Measurements from ENCODE around the gene ZNF777.
A peak's percentile ranks its signal among the peaks of the same experiment; 100 is the strongest.

The ZNF777 gene

GRCh38 chr7:149467321-149467859 is 6.5 kb upstream of the ZNF777 start:
- TF ChIP-seq CTCF (IDR thresholded peaks at IDR 0.05), result no peak
- no peak for TF ChIP-seq ZFX (IDR thresholded peaks at IDR 0.05; ENCODE audit: borderline replicate concordance)
- H3K27ac ChIP-seq, result no peak overlapping the region

- H3K27ac ChIP-seq, result no peak overlapping the region
- TF ChIP-seq ZFX (IDR thresholded peaks at IDR 0.05; ENCODE audit: borderline replicate concordance), result no peak
- TF ChIP-seq CTCF (IDR thresholded peaks at IDR 0.05), result no peak
Measured at GRCh38 chr7:149466364-149466763, 5.5 kb upstream of the ZNF777 start.

GRCh38 chr7:149463500-149464161 is 2.8 kb upstream of the ZNF777 start:
- TF ChIP-seq ZFX (IDR thresholded peaks at IDR 0.05; ENCODE audit: borderline replicate concordance) (no peak), CTCF (IDR thresholded peaks at IDR 0.05) (no peak)

GRCh38 chr7:149462101-149462520 is 1.2 kb upstream of the ZNF777 start:
- no peak for TF ChIP-seq CTCF (IDR thresholded peaks at IDR 0.05)
- TF ChIP-seq ZFX (IDR thresholded peaks at IDR 0.05; ENCODE audit: borderline replicate concordance), result no peak

More at GRCh38 chr7:149463500-149464161, 2.8 kb upstream of the ZNF777 start:
- H3K27ac ChIP-seq, result no peak overlapping the region

GRCh38 chr7:149459540-149460452 is 1.1 kb downstream of the ZNF777 start:
- TF ChIP-seq ZFX (IDR thresholded peaks at IDR 0.05; ENCODE audit: borderline replicate concordance) (no peak), CTCF (IDR thresholded peaks at IDR 0.05) (no peak)
- H3K27ac ChIP-seq, result peak overlapping the region; percentile 39

More at GRCh38 chr7:149462101-149462520, 1.2 kb upstream of the ZNF777 start:
- H3K27ac ChIP-seq, result no peak overlapping the region

GRCh38 chr7:149459201-149459539 is 1.7 kb downstream of the ZNF777 start:
- H3K27ac ChIP-seq, result no peak overlapping the region
- TF ChIP-seq CTCF (IDR thresholded peaks at IDR 0.05) (no peak), ZFX (IDR thresholded peaks at IDR 0.05; ENCODE audit: borderline replicate concordance) (no peak)

All from 22Rv1 (cell line).